Esophagus squamous epithelium (tissue), 5 donors: ENCODE results near the gene ZDHHC7. TPM values are rescaled to one million over a fixed set of nuclear protein-coding genes. Genes with fewer than 3 reads are reported as not detected.

Source experiments
- DNase-seq: peaks from one replicate; lab custom pipeline; 2025; lab: John Stamatoyannopoulos, UW
- H3K27ac ChIP-seq, 4 donors: fragments of 200-600 bp; sonication (generic); one replicate each; pipeline ENCODE4 v1.5.1; 2016 to 2019; ENCODE audit warnings: mild to moderate bottlenecking in 1 of 4
- H3K27me3 ChIP-seq, 4 donors: fragments of 200-600 bp; sonication (generic); 1 replicate in 3 of 4; 2 replicates in 1 of 4; pipeline versions ENCODE4 v1.5.1 to v1.6.0; 2017 to 2021; ENCODE audit warnings: antibody characterized with exemption in 1 of 4
- H3K36me3 ChIP-seq, 3 donors: fragments of 200-600 bp; sonication (generic); one replicate each; pipeline ENCODE4 v1.5.1; 2016 to 2019
- H3K4me1 ChIP-seq, 3 donors: fragments of 200-600 bp; sonication (generic); one replicate each; pipeline ENCODE4 v1.5.1; 2017 to 2019
- H3K4me3 ChIP-seq, 4 donors: fragments of 200-600 bp; sonication (generic); 1 replicate in 3 of 4; 2 replicates in 1 of 4; pipeline ENCODE4 v1.5.1; 2016 to 2019; ENCODE audit warnings: mild to moderate bottlenecking in 2 of 4, moderate library complexity in 1 of 4
- H3K9me3 ChIP-seq, 3 donors: fragments of 200-600 bp; sonication (generic); one replicate each; pipeline ENCODE4 v1.5.1; 2016 to 2019
- CTCF ChIP-seq, 6 experiments: fragments of 450-650 bp in 4 of 6; fragments of 200-600 bp in 2 of 6; sonication (generic) in 2 of 6; IDR thresholded peaks; one replicate each; pipeline ENCODE4 v1.5.1; 2016 to 2019; ENCODE audit warnings: antibody characterized with exemption in 6 of 6, mild to moderate bottlenecking in 4 of 6, moderate library complexity in 4 of 6
- POLR2A ChIP-seq, 4 donors: fragments of 450-650 bp; IDR thresholded peaks; one replicate each; pipeline ENCODE4 v1.6.1; 2017; ENCODE audit warnings: antibody characterized with exemption in 4 of 4, mild to moderate bottlenecking in 4 of 4, moderate library complexity in 3 of 4
- WGBS, 2 donors: methylation state at CpG; one replicate each; pipeline ENCODE4 v1.1.5; 2018; 5-methylcytosine and 5-hydroxymethylcytosine counted together
- intact Hi-C: fragments of 100-400 bp; cut with DNase I; formaldehyde crosslinking; loops from one replicate; pipeline ENCODE4 v1.15.0; 2022
- total RNA-seq, 4 donors: library from RNA; depleted of rRNA; stranded (reverse); fragments of >200 nt; gene quantifications; one replicate each; pipeline ENCODE4 v1.1.0, GENCODE V29; 2016
- donor health status: DM: yes; HTN: yes; CAD: no.

The ZDHHC7 gene
- total RNA-seq, 4 donors from 2014 or later = 31.2 to 41.2 (median 38.6) TPM

GRCh38 chr16:85027349-85027957 is 16.1 kb upstream of the ZDHHC7 start, which contains the start of gene KIAA0513:
Gene KIAA0513 (plus strand): TSS chr16:85027795. CDS start chr16:85067072, 39,277 bp downstream.
- intact Hi-C loops = no loop called here
- peak in 2 of 6 experiments; percentile 15 to 58 for TF ChIP-seq CTCF (IDR thresholded peaks at IDR 0.05)
- TF ChIP-seq POLR2A (IDR thresholded peaks at IDR 0.05) = peak in 3 of 4 donors; percentile 93 to 98 (median 93)
- 1 to 2% methylated on average over 9 to 39 of the region's 59 CpGs for WGBS, 2 donors
- H3K4me1 ChIP-seq = peaks cover 34 to 60% (median 35%) of the 10 kb centered on the region in 3 donors
- H3K27ac ChIP-seq = peak within 1 kb of the TSS; percentile 92 to 96 (median 94)
- peak; percentile 67 for DNase-seq
- no peaks in the 10 kb centered on the region for H3K9me3 ChIP-seq
- peak within 1 kb of the TSS; percentile 74 to 95 (median 85) for H3K4me3 ChIP-seq
- no peaks in the 10 kb centered on the region for H3K27me3 ChIP-seq
- H3K36me3 ChIP-seq = peaks cover 0 to 10% (median 0%) of the 10 kb centered on the region in 3 donors

- 29 to 46% methylated on average over 4 of the region's 4 CpGs for WGBS, 2 donors
- Histone ChIP-seq H3K4me1 (peaks cover 34 to 56% (median 35%) of the 10 kb centered on the region in 3 donors), H3K36me3 (peaks cover 0 to 2% (median 0%) of the 10 kb centered on the region in 3 donors), H3K27me3 (no peaks in the 10 kb centered on the region), H3K4me3 (peak overlapping the region; percentile 74 to 95 (median 85)), H3K27ac (peak overlapping the region in 3 of 4 donors; percentile 93 to 96 (median 94)), H3K9me3 (no peaks in the 10 kb centered on the region)
- TF ChIP-seq CTCF (IDR thresholded peaks at IDR 0.05) = no peak
- TF ChIP-seq POLR2A (IDR thresholded peaks at IDR 0.05) = no peak
- intact Hi-C loops = no loop called here
- DNase-seq = no peak
These were observed 15.4 kb upstream of the ZDHHC7 start for GRCh38 chr16:85026703-85027102.

- Histone ChIP-seq H3K36me3 (no peaks in the 10 kb centered on the region), H3K4me1 (peaks cover 34 to 51% (median 35%) of the 10 kb centered on the region in 3 donors), H3K27me3 (no peaks in the 10 kb centered on the region), H3K4me3 (peak overlapping the region in 1 of 4 donors; percentile 95), H3K9me3 (no peaks in the 10 kb centered on the region), H3K27ac (peak overlapping the region in 3 of 4 donors; percentile 93 to 96 (median 94))
- WGBS, 2 donors = 75 to 77% methylated on average over 4 to 8 of the region's 8 CpGs
- no peak for DNase-seq
- intact Hi-C loops = no loop called here
- TF ChIP-seq POLR2A (IDR thresholded peaks at IDR 0.05) = no peak
- no peak for TF ChIP-seq CTCF (IDR thresholded peaks at IDR 0.05)
These were observed 14.7 kb upstream of the ZDHHC7 start for GRCh38 chr16:85025781-85026653.

- DNase-seq = no peak
- Histone ChIP-seq H3K36me3 (no peaks in the 10 kb centered on the region), H3K27me3 (no peaks in the 10 kb centered on the region), H3K4me1 (peaks cover 0 to 18% (median 10%) of the 10 kb centered on the region in 3 donors), H3K4me3 (no peak overlapping the region), H3K9me3 (no peaks in the 10 kb centered on the region), H3K27ac (peak overlapping the region in 3 of 4 donors; percentile 28 to 39 (median 37))
- WGBS, 2 donors = 35 to 49% methylated on average over 8 to 9 of the region's 9 CpGs
- TF ChIP-seq CTCF (IDR thresholded peaks at IDR 0.05) = no peak
- TF ChIP-seq POLR2A (IDR thresholded peaks at IDR 0.05) = no peak
- intact Hi-C loops = no loop called here
These were observed 8.4 kb upstream of the ZDHHC7 start for GRCh38 chr16:85019659-85020245.
